ENCODE data around the gene KLHL29.

The KLHL29 gene

GRCh38 chr2:23753291-23754010 lies 368.5 kb downstream of the KLHL29 start:
- DNase-seq: no peak

GRCh38 chr2:23754970-23755369 lies 370.0 kb downstream of the KLHL29 start:
- DNase-seq: no peak

- DNase-seq: no peak
Measured at GRCh38 chr2:23756593-23757292, 371.8 kb downstream of the KLHL29 start.

GRCh38 chr2:23757686-23758433 lies 372.9 kb downstream of the KLHL29 start:
- DNase-seq: peak in 1 of 56 donors; percentile 13

Measured in nucleus accumbens (tissue), 56 donors.